Measurements from ENCODE around the gene FDXR.
A peak's percentile ranks its signal among the peaks of the same experiment; 100 is the strongest.
"Not testable (repeated sequence)": the region's sequence is repeated elsewhere in the genome, so short reads cannot be mapped to it uniquely, and the experiment has no call there.

Gene FDXR

DNA sequence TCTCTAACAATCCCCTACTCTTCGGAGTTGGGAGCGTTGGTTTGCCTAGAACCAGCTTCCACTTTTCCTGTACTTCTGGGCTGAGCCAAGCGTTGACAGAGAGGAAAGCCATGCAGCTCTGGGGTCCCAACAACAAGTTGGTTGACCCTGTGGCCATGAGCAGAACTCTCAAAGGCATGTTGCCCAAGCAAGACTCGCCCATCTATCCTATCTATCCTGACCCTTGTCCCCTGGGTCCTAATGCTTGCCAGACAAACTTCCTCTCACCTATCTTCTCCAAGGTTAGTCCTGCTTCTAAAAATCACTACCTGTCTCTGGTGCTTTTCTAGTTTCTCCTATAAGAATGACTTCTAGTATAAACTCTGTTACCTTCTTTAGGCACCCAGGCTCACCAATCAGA is 36.3 kb upstream of the FDXR start:
- H3K4me2 ChIP-seq (ENCODE audit: low read length); H2AK5ac ChIP-seq (ENCODE audit: low read length); H2AFZ ChIP-seq (ENCODE audit: insufficient read depth, low read length, poor library complexity); DNase-seq; H4K8ac ChIP-seq (ENCODE audit: low read depth, low read length); H3K4ac ChIP-seq (ENCODE audit: low read depth, low read length); H3K27ac ChIP-seq (ENCODE audit: low read depth, low read length); H4K91ac ChIP-seq (ENCODE audit: low read depth, low read length); H3K9me3 ChIP-seq (ENCODE audit: insufficient read depth, low read depth, low read length); H2BK5ac ChIP-seq (ENCODE audit: low read depth, low read length, poor library complexity); H3K23ac ChIP-seq (ENCODE audit: low read length); H3K9ac ChIP-seq (ENCODE audit: low read length); H4K12ac ChIP-seq (ENCODE audit: low read depth, low read length); H3K36me3 ChIP-seq (ENCODE audit: control insufficient read depth in 1 of 2, insufficient read depth in 2 of 2, low read length in 2 of 2); H3K27me3 ChIP-seq (ENCODE audit: insufficient read depth, low read length); H3K79me1 ChIP-seq (ENCODE audit: low read length); H3K14ac ChIP-seq (ENCODE audit: low read length); H3K18ac ChIP-seq (ENCODE audit: low read length); H3K79me2 ChIP-seq (ENCODE audit: control insufficient read depth, insufficient read depth, low read length, poor library complexity); H2BK120ac ChIP-seq (ENCODE audit: insufficient read depth, low read length, poor library complexity); H3K4me3 ChIP-seq (ENCODE audit: low read depth, low read length): not testable (repeated sequence)
- peaks cover 8 to 16% of the 10 kb centered on the region in 2 experiments for H3K4me1 ChIP-seq (ENCODE audit: control insufficient read depth in 1 of 2, insufficient read depth in 2 of 2, low read length in 2 of 2)
- H2BK12ac ChIP-seq (ENCODE audit: low read length), result peak overlapping the region; percentile 10
- no CpG with 5 or more reads among the region's 4 CpGs for WGBS (ENCODE audit: extremely low coverage, insufficient coverage, insufficient read length)

DNA sequence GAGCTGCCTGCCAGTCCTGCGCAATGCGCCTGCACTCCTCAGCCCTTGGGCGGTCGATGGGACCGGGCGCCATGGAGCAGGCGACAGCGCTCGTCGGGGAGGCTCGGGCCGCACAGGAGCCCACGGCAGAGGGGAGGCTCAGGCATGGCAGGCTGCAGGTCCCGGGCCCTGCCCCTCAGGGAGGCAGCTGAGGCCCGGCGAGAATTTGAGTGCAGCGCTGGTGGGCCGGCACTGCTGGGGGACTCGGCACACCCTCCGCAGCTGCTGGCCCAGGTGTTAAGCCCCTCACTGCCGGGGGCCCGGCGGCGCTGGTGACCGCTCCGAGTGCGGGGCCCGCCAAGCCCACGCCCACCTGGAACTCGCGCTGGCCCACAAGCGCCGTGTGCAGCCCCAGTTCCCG is 34.2 kb upstream of the FDXR start:
- Histone ChIP-seq H3K79me2 (ENCODE audit: control insufficient read depth, insufficient read depth, low read length, poor library complexity) (no peaks in the 10 kb centered on the region), H3K27me3 (ENCODE audit: insufficient read depth, low read length) (no peaks in the 10 kb centered on the region), H3K4me2 (ENCODE audit: low read length) (no peak overlapping the region), H3K36me3 (ENCODE audit: control insufficient read depth in 1 of 2, insufficient read depth in 2 of 2, low read length in 2 of 2) (no peaks in the 10 kb centered on the region), H3K9me3 (ENCODE audit: insufficient read depth, low read depth, low read length) (peaks cover 6% of the 10 kb centered on the region), H3K4ac (ENCODE audit: low read depth, low read length) (no peak overlapping the region), H3K4me3 (ENCODE audit: low read depth, low read length) (no peak overlapping the region), H3K9ac (ENCODE audit: low read length) (no peak overlapping the region), H4K8ac (ENCODE audit: low read depth, low read length) (no peak overlapping the region), H2BK12ac (ENCODE audit: low read length) (no peak overlapping the region), H3K79me1 (ENCODE audit: low read length) (peaks cover 6% of the 10 kb centered on the region), H3K18ac (ENCODE audit: low read length) (no peak overlapping the region), H4K12ac (ENCODE audit: low read depth, low read length) (no peak overlapping the region), H2AK5ac (ENCODE audit: low read length) (peak overlapping the region; percentile 60), H2BK120ac (ENCODE audit: insufficient read depth, low read length, poor library complexity) (no peak overlapping the region), H4K91ac (ENCODE audit: low read depth, low read length) (peak overlapping the region; percentile 35), H3K23ac (ENCODE audit: low read length) (no peak overlapping the region), H3K4me1 (ENCODE audit: control insufficient read depth in 1 of 2, insufficient read depth in 2 of 2, low read length in 2 of 2) (peaks cover 8 to 16% of the 10 kb centered on the region in 2 experiments), H3K27ac (ENCODE audit: low read depth, low read length) (no peak overlapping the region), H2AFZ (ENCODE audit: insufficient read depth, low read length, poor library complexity) (no peak overlapping the region), H3K14ac (ENCODE audit: low read length) (peak overlapping the region; percentile 28), H2BK5ac (ENCODE audit: low read depth, low read length, poor library complexity) (no peak overlapping the region)
- no peak for DNase-seq
- WGBS (ENCODE audit: extremely low coverage, insufficient coverage, insufficient read length), result no CpG with 5 or more reads among the region's 34 CpGs

DNA sequence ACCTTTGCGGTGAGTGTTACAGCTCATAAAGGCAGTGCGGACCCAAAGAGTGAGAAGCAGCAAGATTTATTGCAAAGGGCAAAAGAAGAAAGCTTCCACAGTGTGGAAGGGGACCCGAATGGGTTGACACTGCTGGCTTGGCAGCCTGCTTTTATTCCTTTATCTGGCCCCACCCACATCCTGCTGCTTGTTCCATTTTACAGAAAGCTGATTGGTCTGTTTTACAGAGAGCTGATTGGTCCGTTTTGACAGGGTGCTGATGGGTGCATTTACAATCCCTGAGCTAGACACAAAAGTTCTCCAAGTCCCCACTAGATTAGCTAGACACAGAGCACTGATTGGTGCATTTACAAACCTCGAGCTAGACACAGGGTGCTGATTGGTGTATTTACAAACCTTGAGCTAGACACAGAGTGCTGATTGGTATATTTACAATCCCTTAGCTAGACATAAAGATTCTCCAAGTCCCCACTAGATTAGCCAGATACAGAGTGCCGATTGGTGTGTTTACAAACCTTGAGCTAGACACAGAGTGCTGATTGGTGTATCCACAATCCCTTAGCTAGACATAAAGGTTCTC is 33.5 kb upstream of the FDXR start:
- not testable (repeated sequence) for H3K18ac ChIP-seq (ENCODE audit: low read length); DNase-seq; H2BK120ac ChIP-seq (ENCODE audit: insufficient read depth, low read length, poor library complexity); H3K79me1 ChIP-seq (ENCODE audit: low read length); H4K12ac ChIP-seq (ENCODE audit: low read depth, low read length); H2BK12ac ChIP-seq (ENCODE audit: low read length); H3K9ac ChIP-seq (ENCODE audit: low read length); H2AFZ ChIP-seq (ENCODE audit: insufficient read depth, low read length, poor library complexity); H3K36me3 ChIP-seq (ENCODE audit: control insufficient read depth in 1 of 2, insufficient read depth in 2 of 2, low read length in 2 of 2); H3K27me3 ChIP-seq (ENCODE audit: insufficient read depth, low read length); H2BK5ac ChIP-seq (ENCODE audit: low read depth, low read length, poor library complexity); H3K4ac ChIP-seq (ENCODE audit: low read depth, low read length); H3K27ac ChIP-seq (ENCODE audit: low read depth, low read length); H3K14ac ChIP-seq (ENCODE audit: low read length); H3K23ac ChIP-seq (ENCODE audit: low read length); H3K4me2 ChIP-seq (ENCODE audit: low read length); H3K4me3 ChIP-seq (ENCODE audit: low read depth, low read length); H3K79me2 ChIP-seq (ENCODE audit: control insufficient read depth, insufficient read depth, low read length, poor library complexity); H4K8ac ChIP-seq (ENCODE audit: low read depth, low read length); H4K91ac ChIP-seq (ENCODE audit: low read depth, low read length); H3K9me3 ChIP-seq (ENCODE audit: insufficient read depth, low read depth, low read length); H2AK5ac ChIP-seq (ENCODE audit: low read length)
- WGBS (ENCODE audit: extremely low coverage, insufficient coverage, insufficient read length), result no CpG with 5 or more reads among the region's 6 CpGs
- peaks cover 8 to 16% of the 10 kb centered on the region in 2 experiments for H3K4me1 ChIP-seq (ENCODE audit: control insufficient read depth in 1 of 2, insufficient read depth in 2 of 2, low read length in 2 of 2)

DNA sequence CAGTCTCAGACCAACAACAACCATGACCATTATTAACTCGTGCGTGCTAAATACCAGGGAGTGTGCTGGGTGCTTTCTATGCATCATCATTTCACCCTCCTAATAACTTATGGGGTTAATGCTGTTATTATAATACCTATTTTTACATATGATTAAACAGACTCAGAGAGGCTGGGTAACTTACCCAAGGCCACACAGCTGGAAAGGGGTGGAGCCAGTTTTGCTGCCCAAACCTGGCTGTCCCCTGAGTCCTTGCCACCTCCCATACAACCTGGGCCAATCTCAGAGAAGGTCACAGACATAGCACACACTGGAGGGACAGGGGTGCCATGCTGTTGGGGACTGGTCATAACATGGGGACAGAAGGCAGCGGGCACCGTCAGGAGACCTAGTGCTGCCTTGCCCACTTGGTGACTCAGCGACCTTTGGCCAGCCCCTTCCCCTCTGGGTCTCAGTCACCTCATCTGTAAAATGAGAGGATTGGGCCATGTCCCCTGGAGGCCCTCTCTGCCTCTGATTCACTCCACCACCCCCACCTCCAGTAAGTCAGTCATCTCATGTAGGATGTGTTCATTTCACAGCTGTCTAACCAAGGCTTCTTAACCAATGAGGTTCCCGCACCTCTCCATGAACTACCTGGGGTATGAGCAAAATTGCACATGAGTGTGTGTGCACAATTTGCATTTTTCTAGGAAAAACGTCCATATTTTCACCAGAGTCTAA is 32.1 kb upstream of the FDXR start:
- peaks cover 7% of the 10 kb centered on the region for H3K9me3 ChIP-seq (ENCODE audit: insufficient read depth, low read depth, low read length)
- H4K91ac ChIP-seq (ENCODE audit: low read depth, low read length), result no peak overlapping the region
- H3K79me1 ChIP-seq (ENCODE audit: low read length), result peaks cover 6% of the 10 kb centered on the region
- no CpG with 5 or more reads among the region's 7 CpGs for WGBS (ENCODE audit: extremely low coverage, insufficient coverage, insufficient read length)
- H3K4me3 ChIP-seq (ENCODE audit: low read depth, low read length), result no peak overlapping the region
- peak overlapping the region; percentile 24 for H3K23ac ChIP-seq (ENCODE audit: low read length)
- no peak overlapping the region for H2AK5ac ChIP-seq (ENCODE audit: low read length)
- no peak overlapping the region for H3K4ac ChIP-seq (ENCODE audit: low read depth, low read length)
- H3K9ac ChIP-seq (ENCODE audit: low read length), result peak overlapping the region; percentile 3
- H3K36me3 ChIP-seq (ENCODE audit: control insufficient read depth in 1 of 2, insufficient read depth in 2 of 2, low read length in 2 of 2), result no peaks in the 10 kb centered on the region
- H3K18ac ChIP-seq (ENCODE audit: low read length), result no peak overlapping the region
- H2BK120ac ChIP-seq (ENCODE audit: insufficient read depth, low read length, poor library complexity), result no peak overlapping the region
- no peak overlapping the region for H2BK12ac ChIP-seq (ENCODE audit: low read length)
- no peak overlapping the region for H4K8ac ChIP-seq (ENCODE audit: low read depth, low read length)
- H3K27me3 ChIP-seq (ENCODE audit: insufficient read depth, low read length), result no peaks in the 10 kb centered on the region
- no peak overlapping the region for H4K12ac ChIP-seq (ENCODE audit: low read depth, low read length)
- no peak overlapping the region for H2BK5ac ChIP-seq (ENCODE audit: low read depth, low read length, poor library complexity)
- no peaks in the 10 kb centered on the region for H3K79me2 ChIP-seq (ENCODE audit: control insufficient read depth, insufficient read depth, low read length, poor library complexity)
- no peak overlapping the region for H3K14ac ChIP-seq (ENCODE audit: low read length)
- no peak overlapping the region for H2AFZ ChIP-seq (ENCODE audit: insufficient read depth, low read length, poor library complexity)
- H3K4me2 ChIP-seq (ENCODE audit: low read length), result no peak overlapping the region
- no peak overlapping the region for H3K27ac ChIP-seq (ENCODE audit: low read depth, low read length)
- no peak for DNase-seq
- peaks cover 8 to 16% of the 10 kb centered on the region in 2 experiments for H3K4me1 ChIP-seq (ENCODE audit: control insufficient read depth in 1 of 2, insufficient read depth in 2 of 2, low read length in 2 of 2)

Measured in trophoblast cell (in vitro differentiated cells and primary cell).